ENCODE measurements around the gene NRG3. TPM values are rescaled to one million over a fixed set of nuclear protein-coding genes. Genes with fewer than 3 reads are reported as not detected.

Gene NRG3
- total and polyA plus RNA-seq, 2 donors (not counting 1 experiment from before 2014, with no cell fraction given) = not detected

DNA sequence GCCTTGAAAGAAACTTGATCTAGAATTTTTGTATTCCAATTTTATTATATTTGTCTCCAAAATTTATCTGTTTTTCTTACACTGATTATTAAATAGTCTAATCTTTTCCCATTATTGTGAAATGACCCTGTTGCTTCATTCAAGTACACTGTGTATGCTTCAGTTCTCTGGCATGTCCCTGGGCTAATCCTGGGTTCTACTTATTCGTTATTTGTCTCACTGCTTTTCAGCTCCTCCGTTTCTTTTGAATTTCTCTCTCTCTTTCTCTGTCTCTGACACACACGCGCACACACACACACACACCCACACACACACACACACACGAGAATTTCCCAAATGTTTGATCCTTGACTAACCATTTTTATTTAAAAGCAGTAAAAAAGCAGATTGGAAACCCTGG, 768.6 kb downstream of the NRG3 start:
- Histone ChIP-seq H3K36me3 (ENCODE audit: control insufficient read depth, insufficient read depth, low read length) (no peaks in the 10 kb centered on the region), H3K27ac (ENCODE audit: insufficient read depth, low read length) (no peak overlapping the region), H3K4me1 (ENCODE audit: control insufficient read depth, extremely low read depth, insufficient read depth, low read length) (no peaks in the 10 kb centered on the region), H4K20me1 (ENCODE audit: control insufficient read depth, extremely low read depth, insufficient read depth, low read length) (no peaks in the 10 kb centered on the region), H3K79me2 (ENCODE audit: control insufficient read depth, insufficient read depth, low read length) (no peaks in the 10 kb centered on the region), H3K4me2 (ENCODE audit: extremely low read depth, insufficient read depth, low read length) (no peak overlapping the region), H3K27me3 (ENCODE audit: control insufficient read depth, insufficient read depth, low read length) (no peaks in the 10 kb centered on the region), H2AFZ (ENCODE audit: low read length) (no peak overlapping the region), H3K9ac (ENCODE audit: insufficient read depth, low read length) (no peak overlapping the region), H3K9me3 (ENCODE audit: control insufficient read depth, insufficient read depth, low read depth, low read length) (no peaks in the 10 kb centered on the region), H3K4me3 (replicated peaks in 1 of 4; ENCODE audit: control extremely low read depth in 1 of 4, insufficient read depth in 1 of 4, low read depth in 3 of 4, low read length in 4 of 4) (no peak overlapping the region)
- TF ChIP-seq, protein P1, sequence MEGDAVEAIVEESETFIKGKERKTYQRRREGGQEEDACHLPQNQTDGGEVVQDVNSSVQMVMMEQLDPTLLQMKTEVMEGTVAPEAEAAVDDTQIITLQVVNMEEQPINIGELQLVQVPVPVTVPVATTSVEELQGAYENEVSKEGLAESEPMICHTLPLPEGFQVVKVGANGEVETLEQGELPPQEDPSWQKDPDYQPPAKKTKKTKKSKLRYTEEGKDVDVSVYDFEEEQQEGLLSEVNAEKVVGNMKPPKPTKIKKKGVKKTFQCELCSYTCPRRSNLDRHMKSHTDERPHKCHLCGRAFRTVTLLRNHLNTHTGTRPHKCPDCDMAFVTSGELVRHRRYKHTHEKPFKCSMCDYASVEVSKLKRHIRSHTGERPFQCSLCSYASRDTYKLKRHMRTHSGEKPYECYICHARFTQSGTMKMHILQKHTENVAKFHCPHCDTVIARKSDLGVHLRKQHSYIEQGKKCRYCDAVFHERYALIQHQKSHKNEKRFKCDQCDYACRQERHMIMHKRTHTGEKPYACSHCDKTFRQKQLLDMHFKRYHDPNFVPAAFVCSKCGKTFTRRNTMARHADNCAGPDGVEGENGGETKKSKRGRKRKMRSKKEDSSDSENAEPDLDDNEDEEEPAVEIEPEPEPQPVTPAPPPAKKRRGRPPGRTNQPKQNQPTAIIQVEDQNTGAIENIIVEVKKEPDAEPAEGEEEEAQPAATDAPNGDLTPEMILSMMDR (conservative IDR thresholded peaks at IDR 0.05 in 1 of 2, IDR thresholded peaks at IDR 0.05 in 1 of 2; ENCODE audit: low read depth in 1 of 2, low read length in 2 of 2) = no peak
- TF ChIP-seq EZH2 (IDR thresholded peaks at IDR 0.05; ENCODE audit: low read length, missing control alignments) = no peak
- no peak for DNase-seq (ENCODE audit: low read depth in 2 of 2)

- Histone ChIP-seq H2AFZ (ENCODE audit: low read length) (no peak overlapping the region), H3K4me1 (ENCODE audit: control insufficient read depth, extremely low read depth, insufficient read depth, low read length) (no peaks in the 10 kb centered on the region), H3K36me3 (ENCODE audit: control insufficient read depth, insufficient read depth, low read length) (no peaks in the 10 kb centered on the region), H4K20me1 (ENCODE audit: control insufficient read depth, extremely low read depth, insufficient read depth, low read length) (no peaks in the 10 kb centered on the region), H3K4me3 (replicated peaks in 1 of 4; ENCODE audit: control extremely low read depth in 1 of 4, insufficient read depth in 1 of 4, low read depth in 3 of 4, low read length in 4 of 4) (no peak overlapping the region), H3K27ac (ENCODE audit: insufficient read depth, low read length) (no peak overlapping the region), H3K9me3 (ENCODE audit: control insufficient read depth, insufficient read depth, low read depth, low read length) (no peaks in the 10 kb centered on the region), H3K27me3 (ENCODE audit: control insufficient read depth, insufficient read depth, low read length) (no peaks in the 10 kb centered on the region), H3K79me2 (ENCODE audit: control insufficient read depth, insufficient read depth, low read length) (no peaks in the 10 kb centered on the region), H3K9ac (ENCODE audit: insufficient read depth, low read length) (no peak overlapping the region), H3K4me2 (ENCODE audit: extremely low read depth, insufficient read depth, low read length) (no peak overlapping the region)
- TF ChIP-seq, protein P1 (conservative IDR thresholded peaks at IDR 0.05 in 1 of 2, IDR thresholded peaks at IDR 0.05 in 1 of 2; ENCODE audit: low read depth in 1 of 2, low read length in 2 of 2) = no peak
- no peak for TF ChIP-seq EZH2 (IDR thresholded peaks at IDR 0.05; ENCODE audit: low read length, missing control alignments)
- DNase-seq (ENCODE audit: low read depth in 2 of 2) = no peak
These were observed 770.2 kb downstream of the NRG3 start for GRCh38 chr10:82645221-82645620.

DNA sequence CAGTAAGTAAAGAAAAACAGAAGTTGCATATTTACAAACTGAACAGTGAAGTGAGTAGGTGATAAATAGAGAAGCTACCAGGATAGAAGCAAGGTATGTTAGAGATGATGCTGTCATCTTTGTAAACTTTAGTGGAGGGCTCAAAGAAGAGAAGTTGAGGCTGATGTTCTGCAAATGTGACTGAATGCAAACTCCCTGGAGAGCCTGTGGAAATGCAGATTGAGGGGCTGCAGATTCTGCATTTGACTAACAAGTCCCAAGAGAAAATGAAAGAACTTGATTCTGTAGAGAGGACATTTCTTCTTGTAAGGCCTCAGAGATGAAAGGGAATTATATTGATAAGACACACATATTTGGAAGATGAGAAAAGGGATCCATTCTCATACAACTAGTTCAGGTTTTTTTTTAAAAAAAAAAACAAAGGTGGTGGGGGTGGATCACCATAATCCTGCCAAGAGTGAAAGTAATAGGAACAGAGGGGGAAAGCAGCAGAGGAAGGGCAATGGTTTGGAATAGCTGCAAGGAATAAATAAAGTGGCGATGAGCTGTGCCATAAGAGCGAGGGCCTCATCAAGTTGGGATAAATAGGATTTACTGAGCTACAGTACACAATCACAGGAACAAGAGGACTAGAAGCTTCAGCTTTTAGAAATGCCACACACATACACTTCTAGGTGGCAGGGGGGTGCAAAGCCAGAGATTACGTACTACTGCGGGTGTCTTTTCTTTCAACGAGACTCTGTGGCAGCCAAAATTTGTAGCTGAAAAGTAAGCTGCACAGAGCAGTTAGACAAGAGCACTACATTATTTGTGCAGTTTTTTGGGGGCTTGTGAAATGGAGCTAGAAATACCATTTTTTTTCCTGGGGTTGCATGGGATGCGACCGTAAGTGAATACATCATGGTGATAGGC, 778.5 kb downstream of the NRG3 start:
- no peaks in the 10 kb centered on the region for H3K79me2 ChIP-seq (ENCODE audit: control insufficient read depth, insufficient read depth, low read length)
- H3K4me2 ChIP-seq (ENCODE audit: extremely low read depth, insufficient read depth, low read length) = no peak overlapping the region
- no peaks in the 10 kb centered on the region for H4K20me1 ChIP-seq (ENCODE audit: control insufficient read depth, extremely low read depth, insufficient read depth, low read length)
- H3K27ac ChIP-seq (ENCODE audit: insufficient read depth, low read length) = no peak overlapping the region
- no peak overlapping the region for H3K4me3 ChIP-seq (replicated peaks in 1 of 4; ENCODE audit: control extremely low read depth in 1 of 4, insufficient read depth in 1 of 4, low read depth in 3 of 4, low read length in 4 of 4)
- no peak overlapping the region for H3K9ac ChIP-seq (ENCODE audit: insufficient read depth, low read length)
- no peaks in the 10 kb centered on the region for H3K9me3 ChIP-seq (ENCODE audit: control insufficient read depth, insufficient read depth, low read depth, low read length)
- H3K4me1 ChIP-seq (ENCODE audit: control insufficient read depth, extremely low read depth, insufficient read depth, low read length) = no peaks in the 10 kb centered on the region
- no peak for TF ChIP-seq EZH2 (IDR thresholded peaks at IDR 0.05; ENCODE audit: low read length, missing control alignments)
- TF ChIP-seq, protein P1 (conservative IDR thresholded peaks at IDR 0.05 in 1 of 2, IDR thresholded peaks at IDR 0.05 in 1 of 2; ENCODE audit: low read depth in 1 of 2, low read length in 2 of 2) = no peak
- no peak for DNase-seq (ENCODE audit: low read depth in 2 of 2)
- no peak overlapping the region for H2AFZ ChIP-seq (ENCODE audit: low read length)
- no peaks in the 10 kb centered on the region for H3K36me3 ChIP-seq (ENCODE audit: control insufficient read depth, insufficient read depth, low read length)
- no peaks in the 10 kb centered on the region for H3K27me3 ChIP-seq (ENCODE audit: control insufficient read depth, insufficient read depth, low read length)

Data from fibroblast of lung (primary cell).